DOHH2 (cell line): ENCODE measurements around the gene OCA2.

ENCODE experiments used
- H3F3A ChIP-seq: fragments of 200-600 bp; sonication (generic), shearing (Covaris generic); 2 replicates; pipeline ENCODE4 v1.6.0; 2016; ENCODE audit warnings: antibody characterized with exemption, mild to moderate bottlenecking; ENCODE audit not compliant: control insufficient read depth, insufficient read depth
- H3K27ac ChIP-seq: fragments of 200-600 bp; sonication (generic); 2 replicates; pipeline ENCODE4 v1.5.1; 2014; ENCODE audit warnings: low read depth, mild to moderate bottlenecking, low read length, moderate library complexity
- H3K27me3 ChIP-seq: fragments of 200-600 bp; sonication (generic); 2 replicates; pipeline ENCODE4 v1.6.1; 2014; ENCODE audit warnings: mild to moderate bottlenecking, low read length, mixed read lengths; ENCODE audit not compliant: control insufficient read depth
- H3K36me3 ChIP-seq: fragments of 200-600 bp; sonication (generic); 2 replicates; pipeline ENCODE4 v1.6.1; 2014; ENCODE audit warnings: mild to moderate bottlenecking, low read length, moderate library complexity, mixed read lengths; ENCODE audit not compliant: control insufficient read depth
- H3K4me1 ChIP-seq: fragments of 200-600 bp; sonication (generic); 2 replicates; pipeline ENCODE4 v1.6.1; 2014; ENCODE audit warnings: mild to moderate bottlenecking, low read length, mixed read lengths; ENCODE audit not compliant: control insufficient read depth
- H3K4me2 ChIP-seq: fragments of 200-600 bp; sonication (generic); 2 replicates; pipeline ENCODE4 v1.6.0; 2014; ENCODE audit warnings: mild to moderate bottlenecking, low read length, moderate library complexity
- H3K4me3 ChIP-seq: fragments of 200-600 bp; sonication (generic); 2 replicates; pipeline ENCODE4 v1.5.1; 2014; ENCODE audit warnings: mild to moderate bottlenecking, low read length, mixed read lengths
- H3K79me2 ChIP-seq: fragments of 200-600 bp; sonication (generic); 2 replicates; pipeline ENCODE4 v1.6.1; 2014; ENCODE audit warnings: mild to moderate bottlenecking, low read length, mixed read lengths; ENCODE audit not compliant: control insufficient read depth
- H3K9me2 ChIP-seq: fragments of 200-600 bp; sonication (generic); replicated peaks from 2 replicates; pipeline ENCODE4 v1.6.1; 2014; ENCODE audit warnings: mild to moderate bottlenecking, low read length, mixed read lengths; ENCODE audit not compliant: control insufficient read depth
- H3K9me3 ChIP-seq: fragments of 200-600 bp; sonication (generic); 2 replicates; pipeline ENCODE4 v1.6.1; 2014; ENCODE audit warnings: antibody characterized with exemption, low read length, mixed read lengths; ENCODE audit not compliant: control insufficient read depth, insufficient read depth
- H4K20me1 ChIP-seq: fragments of 200-600 bp; sonication (generic); 2 replicates; pipeline ENCODE4 v1.6.0; 2014; ENCODE audit warnings: low read depth, mild to moderate bottlenecking, antibody characterized with exemption, low read length, moderate library complexity; ENCODE audit not compliant: control insufficient read depth, insufficient read depth
- CTCF ChIP-seq: fragments of 200-600 bp; sonication (generic); IDR thresholded peaks from one replicate; pipeline ENCODE4 v1.5.1; 2014; ENCODE audit warnings: antibody characterized with exemption, mild to moderate bottlenecking, low read depth, low read length; ENCODE audit not compliant: poor library complexity, severe bottlenecking
- EZH2phosphoT487 ChIP-seq: fragments of 200-600 bp; sonication (generic); IDR thresholded peaks from 2 replicates; pipeline ENCODE4 v1.6.1; 2017; ENCODE audit warnings: borderline replicate concordance, mild to moderate bottlenecking, antibody characterized with exemption, low read length, moderate library complexity, mixed read lengths

Gene OCA2

DNA sequence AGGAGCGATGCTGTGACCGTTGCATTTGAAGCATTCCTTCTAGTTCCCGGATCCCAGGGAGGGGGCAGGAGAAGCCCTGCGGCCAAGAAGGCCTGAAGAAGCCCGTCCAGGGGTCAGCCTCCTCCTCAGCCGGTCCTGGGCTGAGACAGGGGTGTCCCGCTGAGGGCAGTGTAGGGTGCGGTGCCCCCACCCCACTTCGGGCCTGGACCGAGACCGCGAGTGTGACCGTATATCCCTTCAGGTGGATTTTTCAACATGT lies 2.8 kb downstream of the OCA2 start:
- no peaks in the 10 kb centered on the region for H4K20me1 ChIP-seq
- no peaks in the 10 kb centered on the region for H3K79me2 ChIP-seq
- no peaks in the 10 kb centered on the region for H3F3A ChIP-seq
- no peak overlapping the region for H3K27ac ChIP-seq
- H3K36me3 ChIP-seq: no peaks in the 10 kb centered on the region
- no peaks in the 10 kb centered on the region for H3K9me2 ChIP-seq
- no peak for TF ChIP-seq CTCF
- TF ChIP-seq EZH2phosphoT487: no peak
- H3K4me2 ChIP-seq: peak overlapping the region; percentile 100
- H3K9me3 ChIP-seq: peaks cover 1% of the 10 kb centered on the region
- peaks cover 56% of the 10 kb centered on the region for H3K27me3 ChIP-seq
- H3K4me1 ChIP-seq: peaks cover 18% of the 10 kb centered on the region
- H3K4me3 ChIP-seq: peak overlapping the region; percentile 79

- no peaks in the 10 kb centered on the region for H3K79me2 ChIP-seq
- no peaks in the 10 kb centered on the region for H4K20me1 ChIP-seq
- peaks cover 18% of the 10 kb centered on the region for H3K4me1 ChIP-seq
- TF ChIP-seq CTCF (no peak), EZH2phosphoT487 (no peak)
- peaks cover 12% of the 10 kb centered on the region for H3K9me3 ChIP-seq
- no peaks in the 10 kb centered on the region for H3K36me3 ChIP-seq
- no peaks in the 10 kb centered on the region for H3F3A ChIP-seq
- H3K9me2 ChIP-seq: no peaks in the 10 kb centered on the region
- no peak overlapping the region for H3K27ac ChIP-seq
- H3K4me3 ChIP-seq: peak overlapping the region; percentile 79
- H3K27me3 ChIP-seq: peaks cover 56% of the 10 kb centered on the region
- peak overlapping the region; percentile 100 for H3K4me2 ChIP-seq
These were observed 4.2 kb downstream of the OCA2 start for GRCh38 chr15:28094732-28095521.

GRCh38 chr15:28093752-28094535 lies 5.2 kb downstream of the OCA2 start:
- Histone ChIP-seq H3K4me3 (no peak overlapping the region), H3K27me3 (peaks cover 54% of the 10 kb centered on the region), H3K36me3 (no peaks in the 10 kb centered on the region), H3F3A (no peaks in the 10 kb centered on the region), H3K9me3 (peaks cover 12% of the 10 kb centered on the region), H3K4me2 (no peak overlapping the region), H3K9me2 (no peaks in the 10 kb centered on the region), H4K20me1 (no peaks in the 10 kb centered on the region), H3K79me2 (no peaks in the 10 kb centered on the region), H3K4me1 (peaks cover 18% of the 10 kb centered on the region), H3K27ac (no peak overlapping the region)
- TF ChIP-seq CTCF: no peak
- TF ChIP-seq EZH2phosphoT487: no peak
